BLaER1 treated with 17β-estradiol and CSF1 and Interleukin-3, amounts not matched to agents 10 nM and 100 nM (cell line): ENCODE measurements around the gene BTN1A1.
"Not testable (repeated sequence)": the region's sequence is repeated elsewhere in the genome, so short reads cannot be mapped to it uniquely, and the experiment has no call there.

ENCODE experiments used
- H3K27ac ChIP-seq, 11 experiments: shearing (Covaris generic); formaldehyde crosslinking; 2 replicates each; pipeline ENCODE4 v1.8.1; 2022
- H3K27me3 ChIP-seq, 11 experiments: shearing (Covaris generic); formaldehyde crosslinking; 2 replicates each; pipeline ENCODE4 v1.8.1; 2022
- H3K36me3 ChIP-seq, 11 experiments: shearing (Covaris generic); formaldehyde crosslinking; 2 replicates each; pipeline ENCODE4 v1.8.1; 2022
- H3K4me1 ChIP-seq, 10 experiments: shearing (Covaris generic); formaldehyde crosslinking; 2 replicates each; pipeline ENCODE4 v1.8.1; 2022
- H3K4me2 ChIP-seq, 11 experiments: shearing (Covaris generic); formaldehyde crosslinking; 2 replicates each; pipeline ENCODE4 v1.8.1; 2022
- H3K4me3 ChIP-seq, 10 experiments: shearing (Covaris generic); formaldehyde crosslinking; 2 replicates each; pipeline ENCODE4 v1.8.1; 2022
- H3K9ac ChIP-seq, 11 experiments: shearing (Covaris generic); formaldehyde crosslinking; 2 replicates each; pipeline ENCODE4 v1.8.1; 2022
- H3K9me3 ChIP-seq, 11 experiments: shearing (Covaris generic); formaldehyde crosslinking; replicated peaks in 1 of 11; 2 replicates each; pipeline ENCODE4 v1.8.1; 2022
- H4K20me1 ChIP-seq, 11 experiments: shearing (Covaris generic); formaldehyde crosslinking; 2 replicates each; pipeline ENCODE4 v1.8.1; 2022
- Cebpa-rat ChIP-seq, 11 experiments: shearing (Covaris generic); IDR thresholded peaks; 2 replicates each; pipeline ENCODE4 v1.8.1; 2022

BTN1A1 gene

DNA sequence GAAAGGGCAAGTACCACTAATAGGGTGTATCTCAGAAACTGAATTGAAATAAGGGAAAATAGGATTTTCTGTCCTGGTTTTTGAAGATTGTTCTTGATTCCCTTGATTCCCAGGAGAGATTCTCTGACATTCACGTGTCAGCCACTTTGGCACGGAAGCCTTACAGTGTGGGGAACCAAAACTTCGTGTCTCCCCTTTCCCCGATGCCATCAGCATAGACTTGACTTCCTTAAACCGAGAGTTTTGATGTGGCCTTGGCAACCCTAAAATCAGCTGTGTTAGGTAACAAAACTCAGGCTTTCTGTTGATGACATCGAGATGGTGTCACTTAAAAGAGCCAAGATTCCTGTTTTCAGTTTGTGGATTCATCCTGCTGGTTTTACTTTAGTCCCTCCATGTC lies 45.5 kb downstream of the BTN1A1 start:
- H3K4me1 ChIP-seq, result peaks cover 7 to 44% (median 18%) of the 10 kb centered on the region in 10 experiments; a peak in 17 of 20 replicates
- H3K9me3 ChIP-seq, result no peaks in the 10 kb centered on the region
- H3K4me3 ChIP-seq, result no peak overlapping the region
- H4K20me1 ChIP-seq, result peaks cover 0 to 13% (median 6%) of the 10 kb centered on the region in 11 experiments; a peak in 6 of 22 replicates
- peak overlapping the region in 4 of 11 experiments; percentile 30 to 70 (median 39); a peak in 5 of 22 replicates for H3K27ac ChIP-seq
- H3K4me2 ChIP-seq, result peak overlapping the region in 6 of 11 experiments; percentile 3 to 65 (median 28); a peak in 11 of 22 replicates
- H3K36me3 ChIP-seq, result peaks cover 16 to 66% (median 47%) of the 10 kb centered on the region in 11 experiments
- no peak for TF ChIP-seq Cebpa-rat (IDR thresholded peaks at IDR 0.05)
- 0 out of 22 replicates have a peak, but pooled peaks cover 0 to 4% (median 0%) of the 10 kb centered on the region in 11 experiments for H3K27me3 ChIP-seq
- H3K9ac ChIP-seq, result peak overlapping the region in 2 of 11 experiments; percentile 4 to 8; a peak in 1 of 22 replicates

DNA sequence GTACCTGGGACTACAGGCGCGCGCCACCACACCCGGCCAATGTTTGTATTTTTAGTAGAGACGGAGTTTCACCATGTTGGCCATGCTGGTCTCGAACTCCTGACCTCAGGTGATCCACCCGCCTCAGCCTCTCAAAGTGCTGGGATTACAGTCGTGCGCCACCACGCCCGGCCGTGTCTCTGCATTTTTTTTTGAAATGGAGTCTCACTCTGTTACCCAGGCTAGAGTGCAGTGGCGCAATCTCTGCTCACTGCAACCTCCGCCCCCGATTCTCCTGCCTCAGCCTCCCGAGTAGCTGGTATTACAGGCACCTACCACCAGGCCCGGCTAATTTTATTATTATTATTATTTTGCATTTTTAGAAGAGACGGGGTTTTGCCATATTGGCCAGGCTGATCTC lies 47.3 kb downstream of the BTN1A1 start:
- Histone ChIP-seq H4K20me1 (peaks cover 0 to 11% (median 4%) of the 10 kb centered on the region in 11 experiments; a peak in 6 of 22 replicates), H3K36me3 (peaks cover 11 to 51% (median 41%) of the 10 kb centered on the region in 11 experiments), H3K4me1 (peaks cover 10 to 29% (median 17%) of the 10 kb centered on the region in 10 experiments; a peak in 18 of 20 replicates)
- not testable (repeated sequence) for H3K4me2 ChIP-seq, H3K27me3 ChIP-seq, H3K4me3 ChIP-seq, H3K9me3 ChIP-seq, H3K9ac ChIP-seq, H3K27ac ChIP-seq

DNA sequence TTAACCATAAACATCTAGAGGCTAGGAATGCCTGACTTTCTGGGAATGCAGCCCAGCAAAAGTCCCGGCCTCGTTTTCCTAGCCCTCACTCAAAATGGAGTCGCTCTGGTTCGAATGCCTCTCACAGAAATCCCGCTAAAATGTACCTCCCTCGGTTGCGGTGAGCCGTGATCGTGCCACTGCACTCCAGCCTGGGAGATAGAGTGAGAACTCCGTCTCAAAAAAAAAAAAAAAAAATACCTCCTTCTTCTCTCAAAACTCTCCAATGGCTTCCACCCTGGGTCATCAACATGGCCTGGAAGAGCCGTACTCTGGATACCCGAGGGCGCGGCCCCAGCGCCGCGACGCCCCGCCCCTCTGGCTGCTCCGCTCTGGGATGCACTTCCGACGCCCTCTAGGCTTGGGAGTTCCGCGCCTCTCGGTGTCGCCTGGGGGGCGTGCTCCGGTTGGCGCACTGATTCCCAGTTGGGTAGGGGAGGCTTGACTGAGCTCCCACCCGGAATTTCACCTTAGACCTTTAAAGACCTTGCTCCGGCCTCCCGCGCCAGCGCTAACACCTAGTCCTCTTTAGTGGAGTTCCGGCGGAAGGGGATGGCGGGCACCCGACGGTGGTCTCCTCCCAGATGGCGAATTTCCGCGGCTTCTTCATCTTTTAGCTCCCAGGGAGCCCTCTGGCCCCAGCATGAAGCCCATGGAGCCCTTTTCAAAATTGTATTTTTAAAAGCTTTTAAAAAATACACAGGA lies 50.3 kb downstream of the BTN1A1 start:
- H3K9ac ChIP-seq, result peak overlapping the region; percentile 47 to 74 (median 62); a peak in 19 of 22 replicates
- H3K27ac ChIP-seq, result peak overlapping the region in 5 of 11 experiments; percentile 25 to 63 (median 47); a peak in 12 of 22 replicates
- peak overlapping the region; percentile 54 to 73 (median 64) for H3K4me3 ChIP-seq

DNA sequence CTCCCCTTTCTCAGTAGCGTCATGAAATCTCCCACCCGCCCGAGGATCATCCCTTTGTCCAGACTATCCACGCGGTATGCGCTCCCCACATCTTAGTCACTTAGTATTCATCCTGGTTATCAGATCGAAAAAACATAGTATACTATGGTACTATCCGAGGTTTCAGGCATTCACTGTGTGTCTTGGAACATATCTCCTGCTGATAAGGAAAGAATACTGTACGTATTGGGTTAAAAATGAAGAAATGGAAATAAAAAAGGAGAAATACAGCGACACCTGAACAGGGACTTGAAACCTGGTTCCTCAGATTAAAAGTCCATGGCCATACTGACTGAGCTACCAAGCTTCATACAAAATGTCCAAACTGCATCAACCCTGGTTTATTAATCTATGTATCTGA lies 52.1 kb downstream of the BTN1A1 start:
- peaks cover 0 to 31% (median 25%) of the 10 kb centered on the region in 10 experiments; a peak in 17 of 20 replicates for H3K4me1 ChIP-seq
- H3K36me3 ChIP-seq, result peaks cover 0 to 6% (median 3%) of the 10 kb centered on the region in 11 experiments; a peak in 8 of 22 replicates
- H3K9ac ChIP-seq, result peak overlapping the region in 2 of 11 experiments; percentile 76; a peak in 1 of 22 replicates
- no peak overlapping the region for H3K27ac ChIP-seq
- peak overlapping the region; percentile 79 to 93 (median 86); a peak in 21 of 22 replicates for H3K4me2 ChIP-seq
- H3K9me3 ChIP-seq, result peaks cover 0 to 14% (median 8%) of the 10 kb centered on the region in 11 experiments; a peak in 10 of 22 replicates
- no peak for TF ChIP-seq Cebpa-rat (IDR thresholded peaks at IDR 0.05)
- H3K27me3 ChIP-seq, result 0 out of 22 replicates have a peak, but pooled peaks cover 0 to 4% (median 0%) of the 10 kb centered on the region in 11 experiments
- no peaks in the 10 kb centered on the region for H4K20me1 ChIP-seq
- H3K4me3 ChIP-seq, result peak overlapping the region in 4 of 10 experiments; percentile 69 to 78 (median 78); a peak in 5 of 20 replicates

More for the DNA sequence above, 50.3 kb downstream of the BTN1A1 start:
- TF ChIP-seq Cebpa-rat (IDR thresholded peaks at IDR 0.05), result no peak
- H3K9me3 ChIP-seq, result no peaks in the 10 kb centered on the region
- H3K27me3 ChIP-seq, result 0 out of 22 replicates have a peak, but pooled peaks cover 0 to 4% (median 0%) of the 10 kb centered on the region in 11 experiments
- H4K20me1 ChIP-seq, result no peaks in the 10 kb centered on the region
- peak overlapping the region; percentile 65 to 80 (median 73) for H3K4me2 ChIP-seq
- peaks cover 0 to 23% (median 13%) of the 10 kb centered on the region in 11 experiments; a peak in 16 of 22 replicates for H3K36me3 ChIP-seq
- H3K4me1 ChIP-seq, result peaks cover 5 to 37% (median 30%) of the 10 kb centered on the region in 10 experiments

DNA sequence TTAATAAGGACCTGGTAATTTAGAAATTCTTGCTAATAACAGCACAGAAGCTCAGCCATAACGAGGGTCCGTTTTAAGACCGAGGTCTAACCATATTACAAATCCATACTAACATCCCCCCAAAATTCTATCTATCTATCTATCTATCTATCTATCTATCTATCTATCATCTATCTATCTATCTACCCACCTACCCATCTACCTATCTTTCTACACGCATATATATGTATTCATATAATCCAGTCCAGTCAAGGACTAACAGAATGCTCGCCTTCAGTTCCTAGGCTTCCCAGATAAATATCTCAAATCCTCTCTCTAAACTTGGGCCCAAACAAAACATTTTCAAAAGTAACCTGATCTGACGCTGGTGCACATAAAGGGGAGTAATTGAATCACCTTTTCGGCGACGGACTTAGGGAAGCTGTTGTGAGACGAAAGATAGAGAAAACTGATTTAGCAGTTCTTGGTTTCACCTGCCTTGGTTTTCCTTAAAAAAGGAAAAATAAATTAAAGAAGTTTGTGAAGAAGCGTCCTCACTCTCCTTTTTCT lies 52.6 kb downstream of the BTN1A1 start:
- Histone ChIP-seq H3K9ac (peak overlapping the region; percentile 59 to 80 (median 73)), H3K4me1 (peaks cover 0 to 31% (median 25%) of the 10 kb centered on the region in 10 experiments; a peak in 17 of 20 replicates), H3K4me2 (peak overlapping the region; percentile 79 to 93 (median 86)), H4K20me1 (no peaks in the 10 kb centered on the region), H3K9me3 (peaks cover 0 to 14% (median 8%) of the 10 kb centered on the region in 11 experiments; a peak in 10 of 22 replicates), H3K27ac (peak overlapping the region in 3 of 11 experiments; percentile 20 to 77 (median 27); a peak in 4 of 22 replicates), H3K27me3 (0 out of 22 replicates have a peak, but pooled peaks cover 0 to 4% (median 0%) of the 10 kb centered on the region in 11 experiments), H3K4me3 (peak overlapping the region; percentile 58 to 78 (median 70)), H3K36me3 (peaks cover 0 to 2% (median 0%) of the 10 kb centered on the region in 11 experiments; a peak in 1 of 22 replicates)
- no peak for TF ChIP-seq Cebpa-rat (IDR thresholded peaks at IDR 0.05)

- no peak for TF ChIP-seq Cebpa-rat (IDR thresholded peaks at IDR 0.05)
- Histone ChIP-seq H3K4me2 (peak overlapping the region; percentile 79 to 93 (median 86)), H3K9me3 (peaks cover 0 to 14% (median 8%) of the 10 kb centered on the region in 11 experiments; a peak in 10 of 22 replicates), H3K9ac (peak overlapping the region; percentile 59 to 80 (median 73)), H3K27me3 (0 out of 22 replicates have a peak, but pooled peaks cover 0 to 4% (median 0%) of the 10 kb centered on the region in 11 experiments), H3K36me3 (no peaks in the 10 kb centered on the region), H3K4me1 (peaks cover 0 to 31% (median 25%) of the 10 kb centered on the region in 10 experiments; a peak in 17 of 20 replicates), H3K27ac (peak overlapping the region in 10 of 11 experiments; percentile 39 to 77 (median 69); a peak in 18 of 22 replicates), H3K4me3 (peak overlapping the region; percentile 58 to 78 (median 70)), H4K20me1 (no peaks in the 10 kb centered on the region)
Measured at GRCh38 chr6:26553264-26553634, 53.1 kb downstream of the BTN1A1 start.

GRCh38 chr6:26553635-26554446 lies 53.7 kb downstream of the BTN1A1 start:
- H3K4me3 ChIP-seq, result peak overlapping the region; percentile 58 to 78 (median 70)
- no peaks in the 10 kb centered on the region for H4K20me1 ChIP-seq
- H3K4me2 ChIP-seq, result peak overlapping the region; percentile 79 to 93 (median 86)
- TF ChIP-seq Cebpa-rat (IDR thresholded peaks at IDR 0.05), result no peak
- H3K4me1 ChIP-seq, result peaks cover 0 to 31% (median 25%) of the 10 kb centered on the region in 10 experiments; a peak in 17 of 20 replicates
- H3K9me3 ChIP-seq, result peaks cover 0 to 14% (median 8%) of the 10 kb centered on the region in 11 experiments; a peak in 10 of 22 replicates
- 0 out of 22 replicates have a peak, but pooled peaks cover 0 to 4% (median 0%) of the 10 kb centered on the region in 11 experiments for H3K27me3 ChIP-seq
- H3K9ac ChIP-seq, result peak overlapping the region; percentile 59 to 80 (median 73)
- H3K36me3 ChIP-seq, result no peaks in the 10 kb centered on the region
- H3K27ac ChIP-seq, result peak overlapping the region in 10 of 11 experiments; percentile 39 to 77 (median 69); a peak in 20 of 22 replicates

DNA sequence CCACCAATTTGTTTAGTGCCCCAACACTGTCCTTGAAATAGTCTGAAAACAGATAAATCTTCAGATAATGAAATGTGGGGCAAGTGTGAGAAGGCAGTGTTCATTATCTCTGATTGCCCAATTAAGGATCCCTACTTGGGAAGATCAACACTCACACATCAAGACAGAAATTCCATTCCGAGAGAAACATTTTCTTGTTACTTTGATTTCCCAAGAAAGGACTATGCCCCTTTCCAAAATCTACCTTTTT lies 54.3 kb downstream of the BTN1A1 start:
- no peaks in the 10 kb centered on the region for H4K20me1 ChIP-seq

More for the DNA sequence above, 54.3 kb downstream of the BTN1A1 start:
- Histone ChIP-seq H3K9me3 (peaks cover 0 to 14% (median 8%) of the 10 kb centered on the region in 11 experiments; a peak in 10 of 22 replicates), H3K9ac (peak overlapping the region; percentile 59 to 80 (median 73); a peak in 20 of 22 replicates), H3K27me3 (0 out of 22 replicates have a peak, but pooled peaks cover 0 to 4% (median 0%) of the 10 kb centered on the region in 11 experiments), H3K4me1 (peaks cover 0 to 31% (median 25%) of the 10 kb centered on the region in 10 experiments; a peak in 17 of 20 replicates), H3K27ac (peak overlapping the region in 10 of 11 experiments; percentile 0 to 73 (median 64); a peak in 17 of 22 replicates), H3K36me3 (no peaks in the 10 kb centered on the region), H3K4me2 (peak overlapping the region; percentile 79 to 93 (median 86)), H3K4me3 (peak overlapping the region; percentile 58 to 78 (median 70))
- no peak for TF ChIP-seq Cebpa-rat (IDR thresholded peaks at IDR 0.05)
